ENCODE data around the gene ARHGEF11.

GRCh38 chr1:157007306-157007705, 38.2 kb downstream of the ARHGEF11 start:
- TF ChIP-seq CTCF (conservative IDR thresholded peaks at IDR 0.05; ENCODE audit: low read depth, low read length), result no peak
- TF ChIP-seq POLR2A (IDR thresholded peaks at IDR 0.05; ENCODE audit: low read depth, low read length), result no peak
- no peak for TF ChIP-seq MAFK (IDR thresholded peaks at IDR 0.05; ENCODE audit: low read depth, low read length)
- no peak for TF ChIP-seq RAD21 (IDR thresholded peaks at IDR 0.05; ENCODE audit: low read length)
- no peak for TF ChIP-seq MAZ (IDR thresholded peaks at IDR 0.05; ENCODE audit: borderline replicate concordance, low read depth, low read length)
- no peak for TF ChIP-seq FOS (IDR thresholded peaks at IDR 0.05; ENCODE audit: low read depth, low read length)
- TF ChIP-seq RCOR1 (IDR thresholded peaks at IDR 0.05; ENCODE audit: insufficient replicate concordance, low read length), result no peak
- no peak for TF ChIP-seq CEBPB (IDR thresholded peaks at IDR 0.05; ENCODE audit: low read depth, low read length)
- TF ChIP-seq, protein P1, sequence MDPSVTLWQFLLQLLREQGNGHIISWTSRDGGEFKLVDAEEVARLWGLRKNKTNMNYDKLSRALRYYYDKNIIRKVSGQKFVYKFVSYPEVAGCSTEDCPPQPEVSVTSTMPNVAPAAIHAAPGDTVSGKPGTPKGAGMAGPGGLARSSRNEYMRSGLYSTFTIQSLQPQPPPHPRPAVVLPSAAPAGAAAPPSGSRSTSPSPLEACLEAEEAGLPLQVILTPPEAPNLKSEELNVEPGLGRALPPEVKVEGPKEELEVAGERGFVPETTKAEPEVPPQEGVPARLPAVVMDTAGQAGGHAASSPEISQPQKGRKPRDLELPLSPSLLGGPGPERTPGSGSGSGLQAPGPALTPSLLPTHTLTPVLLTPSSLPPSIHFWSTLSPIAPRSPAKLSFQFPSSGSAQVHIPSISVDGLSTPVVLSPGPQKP (IDR thresholded peaks at IDR 0.05; ENCODE audit: borderline replicate concordance, low read depth, low read length), result no peak
- no peak for TF ChIP-seq SMC3 (IDR thresholded peaks at IDR 0.05; ENCODE audit: low read depth, low read length)
- TF ChIP-seq MXI1 (IDR thresholded peaks at IDR 0.05; ENCODE audit: borderline replicate concordance, low read depth, low read length), result no peak
- TF ChIP-seq BHLHE40 (IDR thresholded peaks at IDR 0.05; ENCODE audit: low read depth, low read length), result no peak

Measured in IMR-90 (cell line).